GM21576 (cell line): ENCODE data around the gene DNAJC10.

ENCODE experiments used
- ATAC-seq: cut with Tn5 transposase; IDR thresholded peaks from one replicate; pipeline ENCODE4 v1.9.1; 2021; ENCODE audit warnings: mild to moderate bottlenecking, moderate library complexity; ENCODE audit not compliant: unreplicated experiment

The DNAJC10 gene

GRCh38 chr2:182831101-182831500 is 115.0 kb downstream of the DNAJC10 start:
- ATAC-seq, result no peak

DNA sequence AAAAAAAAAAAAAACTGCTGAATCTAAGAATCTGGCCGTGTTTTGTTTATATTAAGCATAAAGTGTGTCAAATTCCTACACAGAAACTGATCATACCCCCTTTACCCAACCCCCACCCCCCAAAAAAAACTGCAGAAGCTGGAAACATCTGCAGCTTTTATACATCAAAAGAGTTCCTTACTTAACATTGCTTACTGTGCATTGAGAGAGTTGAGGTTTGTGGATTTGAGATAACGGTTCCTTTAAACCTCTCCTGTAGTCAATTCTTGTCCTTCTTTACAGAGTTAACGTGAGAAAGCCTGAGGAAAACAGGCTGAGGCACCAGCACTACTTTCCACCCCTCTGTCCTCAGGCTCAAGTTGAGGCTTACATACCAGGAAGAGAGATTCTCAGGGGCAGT is 115.9 kb downstream of the DNAJC10 start:
- no peak for ATAC-seq

DNA sequence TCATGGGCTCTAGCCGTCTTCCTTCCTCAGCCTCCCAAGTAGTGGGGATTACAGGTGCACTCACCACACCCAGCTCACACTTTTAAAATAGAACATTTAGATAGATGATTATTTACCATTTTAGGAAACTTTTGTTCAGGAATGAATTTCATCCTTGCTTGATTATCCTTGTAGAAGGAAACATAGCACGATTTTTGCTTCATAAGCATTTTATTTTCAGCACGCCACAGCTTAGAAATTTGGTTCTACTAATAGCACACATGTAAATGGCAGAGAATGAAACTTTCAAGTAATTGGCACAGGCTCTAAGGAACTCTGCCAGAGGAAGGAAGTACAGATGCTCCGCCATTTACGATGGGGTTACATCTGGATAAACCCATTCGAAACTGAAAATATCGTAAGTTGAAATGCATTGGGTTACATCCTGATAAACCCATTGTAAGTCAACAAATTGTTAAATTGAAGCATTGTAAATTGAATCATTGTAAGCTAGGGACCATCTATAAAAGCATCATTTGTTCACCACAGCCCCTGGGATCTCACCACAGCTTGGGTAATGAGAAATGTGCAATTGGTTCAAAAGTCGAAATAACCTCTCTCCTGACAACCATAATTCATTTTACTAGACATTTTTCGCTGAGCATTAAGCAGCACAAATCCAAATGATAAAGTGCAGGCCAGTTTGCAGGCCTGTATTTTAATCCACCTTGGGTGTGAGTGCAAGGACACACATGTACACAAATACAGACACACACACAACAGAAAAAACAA is 117.2 kb downstream of the DNAJC10 start:
- no peak for ATAC-seq

DNA sequence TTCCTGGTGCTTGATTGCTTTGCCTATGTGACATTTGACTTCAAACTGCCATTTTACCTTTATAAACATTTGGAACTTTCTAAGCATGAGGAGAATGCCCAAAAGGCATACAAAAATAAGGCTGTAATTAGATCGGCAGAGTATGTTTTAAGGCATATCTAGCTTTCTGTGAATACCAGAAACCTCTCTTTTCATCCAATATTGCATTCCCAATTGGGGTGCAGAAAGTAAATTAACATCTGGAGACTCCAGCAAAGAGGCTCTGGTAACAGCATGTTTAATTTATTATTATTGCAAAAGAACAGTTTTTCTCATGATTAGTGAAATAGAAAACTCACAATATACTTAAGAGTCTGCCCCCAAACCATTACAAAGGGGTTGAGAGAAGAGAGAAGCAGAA is 118.2 kb downstream of the DNAJC10 start:
- ATAC-seq, result no peak

DNA sequence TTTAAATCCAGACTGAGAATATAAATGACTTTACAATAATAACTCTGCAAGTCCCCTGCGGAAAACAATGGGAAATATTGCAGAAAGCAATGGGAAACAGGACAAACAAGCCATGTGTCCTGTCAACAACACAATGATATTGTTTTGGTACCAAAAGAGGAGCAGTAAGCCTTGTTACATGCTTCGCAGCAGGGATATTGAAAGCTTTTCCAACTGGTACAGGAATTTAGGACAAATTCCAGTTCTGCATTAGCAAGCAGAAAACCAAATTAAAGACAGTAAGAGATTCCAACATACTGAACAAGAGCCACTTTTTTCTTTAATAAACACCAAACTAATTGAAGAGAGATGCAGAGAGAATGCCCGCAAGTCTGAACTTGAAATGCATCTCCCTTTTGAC is 120.4 kb downstream of the DNAJC10 start:
- no peak for ATAC-seq
